Endothelial cell of umbilical vein (primary cell): Measurements from ENCODE around the gene HDHD3. TPM values are rescaled to one million over a fixed set of nuclear protein-coding genes. Genes with fewer than 3 reads are reported as not detected.

Source experiments
- BruUV-seq: library from RNA; stranded (reverse); fragments of 400-500 nt; replicated peaks from 2 replicates; lab custom pipeline; 2021; lab: Mats Ljungman, UMichigan
- CTCF ChIA-PET: fragments of 300-600, 350-600 bp; sonication (Branson Sonifier 250); formaldehyde crosslinking; loops from one replicate; lab custom pipeline; 2021; ENCODE audit warnings: antibody characterized with exemption, inconsistent platforms; lab: Charles Lee
- POLR2A ChIA-PET: fragments of 300-600, 350-600 bp; sonication (Branson Sonifier 250); formaldehyde crosslinking; loops from one replicate; lab custom pipeline; 2021; ENCODE audit warnings: antibody characterized with exemption, inconsistent platforms; lab: Charles Lee
- DNase-seq: peaks from one replicate; pipeline ENCODE4 v3.0.0-alpha.2; 2011; ENCODE audit warnings: low read depth, low spot score
- FAIRE-seq: peaks from 2 replicates; lab custom pipeline; 2011; peaks lifted over from hg19 to GRCh38; lab: Jason Lieb, UNC
- H2AFZ ChIP-seq: 2 replicates; pipeline ENCODE4 v1.6.0; 2012; ENCODE audit warnings: low read depth, low read length, control low read depth, inconsistent platforms
- H3K27ac ChIP-seq: 2 replicates; pipeline ENCODE4 v1.5.1; 2011; ENCODE audit warnings: low read depth, mild to moderate bottlenecking, control low read depth, low read length, moderate library complexity; ENCODE audit not compliant: insufficient read depth
- H3K27me3 ChIP-seq, 2 experiments: 2 replicates each; pipeline versions ENCODE4 v1.6.0 to v1.6.1; 2011; ENCODE audit warnings: low read length in 2 of 2, mixed read lengths in 1 of 2; ENCODE audit not compliant: control insufficient read depth in 2 of 2, insufficient read depth in 2 of 2
- H3K36me3 ChIP-seq, 2 experiments: 2 replicates in 1 of 2; 3 replicates in 1 of 2; pipeline ENCODE4 v1.5.1; 2011; ENCODE audit warnings: low read length in 2 of 2, mild to moderate bottlenecking in 1 of 2, moderate library complexity in 1 of 2; ENCODE audit not compliant: control insufficient read depth in 2 of 2, insufficient read depth in 2 of 2; ENCODE audit errors: extremely low read depth in 1 of 2
- H3K4me1 ChIP-seq: 3 replicates; pipeline ENCODE4 v1.5.1; 2011; ENCODE audit warnings: mild to moderate bottlenecking, low read length; ENCODE audit not compliant: control insufficient read depth, insufficient read depth; ENCODE audit errors: extremely low read depth
- H3K4me2 ChIP-seq: 2 replicates; pipeline ENCODE4 v1.6.1; 2011; ENCODE audit warnings: low read length, control low read depth, mixed read lengths; ENCODE audit not compliant: insufficient read depth
- H3K4me3 ChIP-seq, 3 experiments: fragments of 200-600 bp in 1 of 3; sonication (generic), shearing (Covaris generic) in 1 of 3; replicated peaks in 1 of 3; 2 replicates each; pipeline ENCODE4 v1.5.1; 2011 to 2016; ENCODE audit warnings: control low read depth in 3 of 3, low read length in 3 of 3, mild to moderate bottlenecking in 2 of 3, inconsistent platforms in 1 of 3, low read depth in 1 of 3, moderate library complexity in 1 of 3; ENCODE audit not compliant: insufficient read depth in 1 of 3
- H3K79me2 ChIP-seq: 2 replicates; pipeline ENCODE4 v1.6.0; 2012; ENCODE audit warnings: low read length, inconsistent platforms; ENCODE audit not compliant: control insufficient read depth, insufficient read depth
- H3K9ac ChIP-seq: replicated peaks from 2 replicates; pipeline ENCODE3; 2011; ENCODE audit warnings: low read length, control low read depth; ENCODE audit not compliant: insufficient read depth; ENCODE audit errors: extremely low read depth
- H3K9me1 ChIP-seq: replicated peaks from 3 replicates; pipeline ENCODE4 v1.6.0; 2011; ENCODE audit warnings: mild to moderate bottlenecking, low read length; ENCODE audit not compliant: control insufficient read depth, insufficient read depth; ENCODE audit errors: extremely low read depth
- H3K9me3 ChIP-seq: replicated peaks from 2 replicates; pipeline ENCODE4 v1.5.1; 2012; ENCODE audit warnings: low read length, inconsistent platforms; ENCODE audit not compliant: control insufficient read depth, insufficient read depth
- H4K20me1 ChIP-seq: replicated peaks from 2 replicates; pipeline ENCODE3; 2011; ENCODE audit warnings: mild to moderate bottlenecking, low read length; ENCODE audit not compliant: control insufficient read depth, insufficient read depth; ENCODE audit errors: extremely low read depth
- EZH2 ChIP-seq: IDR thresholded peaks from 2 replicates; pipeline ENCODE4 v1.6.1; 2012; ENCODE audit warnings: borderline replicate concordance, low read depth, mild to moderate bottlenecking, moderate library complexity, low read length, inconsistent platforms; ENCODE audit not compliant: severe bottlenecking
- FOS ChIP-seq: IDR thresholded peaks from 2 replicates; pipeline ENCODE4 v1.6.1; 2011; ENCODE audit warnings: mild to moderate bottlenecking, low read length, moderate library complexity, borderline replicate concordance; ENCODE audit not compliant: insufficient read depth
- GATA2 ChIP-seq: IDR thresholded peaks from 2 replicates; pipeline ENCODE4 v1.7.0; 2011; ENCODE audit warnings: low read depth, mild to moderate bottlenecking, moderate library complexity, mixed read lengths, low read length; ENCODE audit not compliant: insufficient read length, insufficient read depth
- JUN ChIP-seq: IDR thresholded peaks from 2 replicates; pipeline ENCODE4 v1.6.1; 2011; ENCODE audit warnings: borderline replicate concordance, low read depth; ENCODE audit not compliant: insufficient read length, insufficient read depth
- MYC ChIP-seq: IDR thresholded peaks from one replicate; pipeline ENCODE4 v1.6.1; 2011; ENCODE audit warnings: mild to moderate bottlenecking, low read depth, low read length
- POLR2A ChIP-seq: IDR thresholded peaks from 2 replicates; pipeline ENCODE4 v1.6.1; 2012; ENCODE audit warnings: low read depth, mild to moderate bottlenecking, control low read depth, low read length
- POLR2AphosphoS5 ChIP-seq: IDR thresholded peaks from 2 replicates; pipeline ENCODE4 v1.6.1; 2012; ENCODE audit warnings: low read depth, mild to moderate bottlenecking, control low read depth, low read length, moderate library complexity; ENCODE audit not compliant: insufficient read depth
- dilution Hi-C: fragments of 300-500 bp; cut with MboI; formaldehyde crosslinking; loops from one replicate; pipeline ENCODE4 v1.15.0; 2019; ENCODE audit warnings: low sequenced_read_pairs; ENCODE audit not compliant: extremely low pct_ligation_motif_present
- intact Hi-C: fragments of 100-400 bp; cut with micrococcal nuclease; formaldehyde crosslinking; loops from one replicate; pipeline ENCODE4 v1.10.0; 2022
- polyA plus RNA-seq, 4 experiments: library from polyadenylated mRNA; depleted of rRNA in 3 of 4; stranded (reverse) in 3 of 4; unstranded in 1 of 4; fragments of >200 nt; gene quantifications; 2 replicates each; pipeline versions ENCODE4 v1.2.1 to v1.2.3, GENCODE V29; 2011 to 2012; ENCODE audit warnings: missing spikeins in 1 of 4
- total RNA-seq: library from RNA; stranded (reverse); gene quantifications from 2 replicates; pipeline ENCODE4 v1.2.3, GENCODE V29; 2021
- TF ChIP-seq, protein P1 (sequence below), 2 donors: IDR thresholded peaks; 1 replicate in 1 of 2; 2 replicates in 1 of 2; pipeline ENCODE4 v1.5.1; 2011; ENCODE audit warnings: low read length in 2 of 2, mild to moderate bottlenecking in 2 of 2, moderate library complexity in 2 of 2, control low read depth in 1 of 2, inconsistent platforms in 1 of 2, low read depth in 1 of 2; ENCODE audit not compliant: insufficient read depth in 1 of 2; ENCODE audit errors: extremely low read depth in 1 of 2
- TF ChIP-seq, protein P2 (sequence below): IDR thresholded peaks from 2 replicates; pipeline ENCODE4 v1.6.1; 2011; ENCODE audit not compliant: insufficient read depth, insufficient read length

The HDHD3 gene
- total and polyA plus RNA-seq, 2 donors (not counting 3 experiments of a cell fraction or from before 2014, with no cell fraction given): 7.6 to 14.1 TPM

DNA sequence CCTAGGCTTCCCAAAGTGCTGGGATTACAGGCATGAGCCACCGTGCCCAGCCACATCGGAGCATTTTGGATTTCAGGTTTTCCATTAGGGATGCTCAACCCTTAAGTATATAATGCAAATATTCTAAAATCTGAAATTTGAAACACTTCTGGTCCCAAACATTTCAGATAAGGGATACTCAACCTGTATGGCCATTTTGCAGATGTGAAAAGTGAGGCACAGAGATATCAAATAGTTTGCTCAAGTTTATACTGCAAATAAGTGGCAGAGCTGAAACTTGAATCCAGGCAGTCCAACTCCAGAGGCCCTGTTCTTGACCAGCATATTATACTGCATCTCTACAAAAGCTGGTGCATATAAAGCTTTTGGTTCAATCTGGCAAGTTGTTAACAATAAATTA is 39.1 kb downstream of the HDHD3 start:
- DNase-seq: no peak
- no TSS peak for BruUV-seq
- Histone ChIP-seq H3K79me2 (no peaks in the 10 kb centered on the region), H3K36me3 (no peaks in the 10 kb centered on the region), H3K27ac (no peak overlapping the region), H2AFZ (no peak overlapping the region), H3K9me3 (no peaks in the 10 kb centered on the region), H3K9me1 (no peaks in the 10 kb centered on the region), H3K4me3 (no peak overlapping the region), H3K27me3 (peaks cover 0 to 5% of the 10 kb centered on the region in 2 experiments), H3K9ac (no peak overlapping the region), H3K4me2 (no peak overlapping the region), H3K4me1 (peaks cover 8% of the 10 kb centered on the region), H4K20me1 (no peaks in the 10 kb centered on the region)
- ChIA-PET CTCF (no interaction called here), POLR2A (interaction anchor here (0.6 kb wide), 1 partner anchor 69 kb away, joined by 3 read pairs; no protein-coding TSS in a partner anchor)
- TF ChIP-seq EZH2: no peak
- TF ChIP-seq POLR2AphosphoS5: no peak
- TF ChIP-seq, protein P1, sequence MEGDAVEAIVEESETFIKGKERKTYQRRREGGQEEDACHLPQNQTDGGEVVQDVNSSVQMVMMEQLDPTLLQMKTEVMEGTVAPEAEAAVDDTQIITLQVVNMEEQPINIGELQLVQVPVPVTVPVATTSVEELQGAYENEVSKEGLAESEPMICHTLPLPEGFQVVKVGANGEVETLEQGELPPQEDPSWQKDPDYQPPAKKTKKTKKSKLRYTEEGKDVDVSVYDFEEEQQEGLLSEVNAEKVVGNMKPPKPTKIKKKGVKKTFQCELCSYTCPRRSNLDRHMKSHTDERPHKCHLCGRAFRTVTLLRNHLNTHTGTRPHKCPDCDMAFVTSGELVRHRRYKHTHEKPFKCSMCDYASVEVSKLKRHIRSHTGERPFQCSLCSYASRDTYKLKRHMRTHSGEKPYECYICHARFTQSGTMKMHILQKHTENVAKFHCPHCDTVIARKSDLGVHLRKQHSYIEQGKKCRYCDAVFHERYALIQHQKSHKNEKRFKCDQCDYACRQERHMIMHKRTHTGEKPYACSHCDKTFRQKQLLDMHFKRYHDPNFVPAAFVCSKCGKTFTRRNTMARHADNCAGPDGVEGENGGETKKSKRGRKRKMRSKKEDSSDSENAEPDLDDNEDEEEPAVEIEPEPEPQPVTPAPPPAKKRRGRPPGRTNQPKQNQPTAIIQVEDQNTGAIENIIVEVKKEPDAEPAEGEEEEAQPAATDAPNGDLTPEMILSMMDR (IDR thresholded peaks at IDR 0.05; ENCODE audit: extremely low read depth in 1 of 2, insufficient read depth in 1 of 2, low read depth in 1 of 2, low read length in 2 of 2): no peak
- no peak for TF ChIP-seq GATA2
- no peak for TF ChIP-seq MYC
- TF ChIP-seq JUN: no peak
- TF ChIP-seq, protein P2, sequence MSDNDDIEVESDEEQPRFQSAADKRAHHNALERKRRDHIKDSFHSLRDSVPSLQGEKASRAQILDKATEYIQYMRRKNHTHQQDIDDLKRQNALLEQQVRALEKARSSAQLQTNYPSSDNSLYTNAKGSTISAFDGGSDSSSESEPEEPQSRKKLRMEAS: no peak
- TF ChIP-seq POLR2A: no peak
- TF ChIP-seq FOS: no peak
- intact Hi-C loops (no loop called here), dilution Hi-C loops (no loop called here)
- no peak for FAIRE-seq
